ENCODE measurements around the gene MYEOV. TPM values are rescaled to one million over a fixed set of nuclear protein-coding genes. Genes with fewer than 3 reads are reported as not detected.

MYEOV gene
- total RNA-seq, 4 donors from 2014 or later, result not detected

GRCh38 chr11:69309631-69310280, 15.8 kb downstream of the MYEOV start:
- WGBS, 2 donors (ENCODE audit: low coverage in 1 of 2), result 54 to 84% methylated on average over 4 of the region's 8 CpGs

DNA sequence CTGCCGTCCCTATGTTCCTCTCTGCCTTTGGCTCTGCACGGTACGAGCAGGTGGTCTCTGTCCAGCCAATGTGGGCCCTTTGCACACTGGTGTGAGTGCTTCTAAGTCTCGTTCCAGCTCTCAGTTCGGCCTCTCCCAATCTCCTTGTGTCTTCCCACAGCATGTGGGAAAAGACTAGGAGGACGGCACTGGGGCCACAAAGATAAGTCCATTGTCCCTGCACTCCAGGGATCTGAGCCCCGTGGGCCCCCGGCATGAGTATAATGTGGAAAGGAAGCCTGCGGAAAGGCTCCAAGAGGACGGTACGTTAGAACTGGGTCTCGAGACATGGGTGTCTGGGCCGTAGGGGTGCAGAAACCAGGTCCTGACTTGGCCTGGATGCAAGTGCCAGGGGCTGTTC, 16.4 kb downstream of the MYEOV start:
- 85% methylated on average over 5 of the region's 13 CpGs; no CpG with 5 or more reads in 1 of the 2 donors for WGBS, 2 donors (ENCODE audit: low coverage in 1 of 2)
- H3K4me3 ChIP-seq, result no peak overlapping the region
- no peak for TF ChIP-seq POLR2A (IDR thresholded peaks at IDR 0.05)
- no peak for TF ChIP-seq POLR2AphosphoS5 (IDR thresholded peaks at IDR 0.05)
- TF ChIP-seq EP300 (IDR thresholded peaks at IDR 0.05), result no peak
- no peak for TF ChIP-seq CTCF (IDR thresholded peaks at IDR 0.05)
- H3K36me3 ChIP-seq, result no peaks in the 10 kb centered on the region
- peaks cover 0 to 15% (median 5%) of the 10 kb centered on the region in 3 donors for H3K4me1 ChIP-seq
- H3K9me3 ChIP-seq, result no peaks in the 10 kb centered on the region
- no peak for ATAC-seq
- no peak overlapping the region for H3K27ac ChIP-seq
- H3K27me3 ChIP-seq, result peaks cover 5% of the 10 kb centered on the region

More at GRCh38 chr11:69309631-69310280, 15.8 kb downstream of the MYEOV start:
- no peak for TF ChIP-seq POLR2AphosphoS5 (IDR thresholded peaks at IDR 0.05)
- TF ChIP-seq POLR2A (IDR thresholded peaks at IDR 0.05), result no peak
- TF ChIP-seq CTCF (IDR thresholded peaks at IDR 0.05), result no peak
- no peak for TF ChIP-seq EP300 (IDR thresholded peaks at IDR 0.05)
- no peak for ATAC-seq
- Histone ChIP-seq H3K9me3 (no peaks in the 10 kb centered on the region), H3K4me1 (peaks cover 0 to 15% (median 5%) of the 10 kb centered on the region in 3 donors), H3K27me3 (peaks cover 5% of the 10 kb centered on the region), H3K36me3 (no peaks in the 10 kb centered on the region), H3K27ac (no peak overlapping the region), H3K4me3 (no peak overlapping the region)

- Histone ChIP-seq H3K36me3 (no peaks in the 10 kb centered on the region), H3K9me3 (no peaks in the 10 kb centered on the region), H3K4me1 (peaks cover 0 to 15% (median 5%) of the 10 kb centered on the region in 3 donors), H3K4me3 (no peak overlapping the region), H3K27ac (no peak overlapping the region), H3K27me3 (peaks cover 5% of the 10 kb centered on the region)
- ATAC-seq, result no peak
- TF ChIP-seq CTCF (IDR thresholded peaks at IDR 0.05) (no peak), EP300 (IDR thresholded peaks at IDR 0.05) (no peak), POLR2A (IDR thresholded peaks at IDR 0.05) (no peak), POLR2AphosphoS5 (IDR thresholded peaks at IDR 0.05) (no peak)
- WGBS, 2 donors (ENCODE audit: low coverage in 1 of 2), result 71 to 100% methylated on average over 3 to 4 of the region's 14 CpGs
Observed at GRCh38 chr11:69310934-69311766, 17.2 kb downstream of the MYEOV start.

DNA sequence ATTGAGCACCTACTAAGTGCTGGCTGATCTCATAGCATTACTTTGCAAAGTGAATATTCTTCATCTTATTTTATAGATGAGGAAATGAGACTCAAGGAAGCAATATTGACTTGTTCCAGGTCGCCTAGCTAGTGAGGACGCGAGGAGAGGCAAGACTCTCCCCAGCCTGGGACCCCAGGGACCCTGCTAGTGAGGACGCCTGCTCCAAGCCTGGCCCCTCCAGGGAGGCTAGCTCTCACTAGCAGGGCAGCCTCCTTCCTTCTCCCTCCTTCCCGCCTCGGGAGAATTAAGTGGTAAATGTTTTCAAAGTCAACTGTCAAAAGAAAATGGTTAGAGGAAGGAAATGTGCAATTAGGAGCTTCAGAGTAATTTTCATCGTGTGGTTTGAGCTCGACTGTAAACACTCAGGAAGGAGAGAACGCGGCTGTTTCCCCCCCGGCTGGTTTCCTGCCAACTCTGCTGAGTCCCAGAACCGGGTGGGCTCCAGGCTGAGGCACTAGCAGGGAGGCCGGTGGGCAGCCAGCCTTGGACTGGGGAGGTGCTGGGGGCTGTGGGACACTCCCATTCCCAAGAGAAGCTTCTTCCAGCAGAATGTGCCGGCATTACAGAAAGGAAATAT, 17.9 kb downstream of the MYEOV start:
- ATAC-seq, result no peak
- Histone ChIP-seq H3K36me3 (no peaks in the 10 kb centered on the region), H3K4me1 (peaks cover 0 to 15% (median 5%) of the 10 kb centered on the region in 3 donors), H3K27ac (no peak overlapping the region), H3K9me3 (peaks cover 0 to 3% (median 0%) of the 10 kb centered on the region in 3 donors), H3K27me3 (peaks cover 5% of the 10 kb centered on the region), H3K4me3 (no peak overlapping the region)
- TF ChIP-seq POLR2AphosphoS5 (IDR thresholded peaks at IDR 0.05) (no peak), CTCF (IDR thresholded peaks at IDR 0.05) (no peak), POLR2A (IDR thresholded peaks at IDR 0.05) (no peak), EP300 (IDR thresholded peaks at IDR 0.05) (no peak)
- 31 to 60% methylated on average over 2 to 8 of the region's 14 CpGs for WGBS, 2 donors (ENCODE audit: low coverage in 1 of 2)
